ENCODE results near the gene ZNF438. TPM values are rescaled to one million over a fixed set of nuclear protein-coding genes. Genes with fewer than 3 reads are reported as not detected.
A peak's percentile ranks its signal among the peaks of the same experiment; 100 is the strongest.

Gene ZNF438
- total and polyA plus RNA-seq, 2 donors = 9.0 to 10.2 TPM

DNA sequence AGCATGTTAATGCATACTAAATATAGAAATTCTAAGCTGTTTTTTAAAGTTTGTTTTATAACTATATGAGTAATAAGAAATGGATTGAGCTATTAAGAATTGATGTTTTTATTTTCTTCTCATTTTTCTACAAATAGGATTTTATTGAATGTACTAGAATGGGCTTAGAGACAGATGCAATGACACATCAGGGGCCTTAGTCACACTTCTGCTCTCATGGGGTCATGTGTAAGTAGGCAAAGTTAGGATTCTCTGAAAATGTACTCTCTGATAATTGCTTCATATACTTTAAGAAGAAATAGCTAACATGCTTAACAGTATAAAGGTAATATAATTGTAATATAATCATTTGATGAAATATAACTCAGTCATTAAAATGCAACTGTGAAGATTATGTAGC is 154.6 kb downstream of the ZNF438 start:
- Histone ChIP-seq H3K36me3 (ENCODE audit: control insufficient read depth in 2 of 2, insufficient read depth in 2 of 2, low read length in 1 of 2) (peaks cover 0 to 5% of the 10 kb centered on the region in 2 donors), H3K27ac (ENCODE audit: low read depth in 1 of 2, low read length in 1 of 2) (no peak overlapping the region), H3K4me1 (ENCODE audit: control insufficient read depth in 2 of 2, insufficient read depth in 2 of 2, low read length in 2 of 2) (no peaks in the 10 kb centered on the region), H3K4me3 (ENCODE audit: low read length in 2 of 2) (no peak overlapping the region), H3K9me3 (ENCODE audit: control insufficient read depth in 2 of 2, insufficient read depth in 1 of 2, low read length in 1 of 2) (no peaks in the 10 kb centered on the region), H3K27me3 (ENCODE audit: control insufficient read depth in 2 of 2, insufficient read depth in 1 of 2, low read length in 1 of 2) (no peaks in the 10 kb centered on the region)
- DNase-seq (ENCODE audit: low read depth in 6 of 9, low spot score in 9 of 9) = no peak

DNA sequence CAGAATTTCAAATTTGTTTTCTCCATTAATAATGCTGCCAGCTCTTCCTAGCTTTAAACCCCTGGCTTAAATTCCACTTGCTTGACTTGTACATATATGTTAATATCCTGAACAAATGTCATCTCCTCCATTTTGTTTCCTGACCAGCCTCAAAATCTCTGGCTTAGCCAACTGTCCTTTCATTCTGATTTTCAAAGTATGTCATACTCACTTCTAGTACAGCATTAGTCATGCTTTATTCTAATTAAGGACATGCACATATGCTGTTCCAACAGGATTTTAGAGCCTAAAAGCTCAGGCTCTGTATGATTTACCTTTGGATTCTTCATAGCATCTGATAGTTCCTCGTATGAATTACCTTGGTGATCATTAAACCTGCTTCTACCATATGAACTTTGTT is 158.3 kb downstream of the ZNF438 start:
- no peak overlapping the region for H3K27ac ChIP-seq (ENCODE audit: low read depth in 1 of 2, low read length in 1 of 2)
- peaks cover 0 to 5% of the 10 kb centered on the region in 2 donors for H3K36me3 ChIP-seq (ENCODE audit: control insufficient read depth in 2 of 2, insufficient read depth in 2 of 2, low read length in 1 of 2)
- H3K9me3 ChIP-seq (ENCODE audit: control insufficient read depth in 2 of 2, insufficient read depth in 1 of 2, low read length in 1 of 2) = no peaks in the 10 kb centered on the region
- no peaks in the 10 kb centered on the region for H3K27me3 ChIP-seq (ENCODE audit: control insufficient read depth in 2 of 2, insufficient read depth in 1 of 2, low read length in 1 of 2)
- WGBS = 99% methylated on average over 1 of the region's 1 CpG
- H3K4me1 ChIP-seq (ENCODE audit: control insufficient read depth in 2 of 2, insufficient read depth in 2 of 2, low read length in 2 of 2) = no peaks in the 10 kb centered on the region
- DNase-seq (ENCODE audit: low read depth in 6 of 9, low spot score in 9 of 9) = no peak
- H3K4me3 ChIP-seq (ENCODE audit: low read length in 2 of 2) = no peak overlapping the region

DNA sequence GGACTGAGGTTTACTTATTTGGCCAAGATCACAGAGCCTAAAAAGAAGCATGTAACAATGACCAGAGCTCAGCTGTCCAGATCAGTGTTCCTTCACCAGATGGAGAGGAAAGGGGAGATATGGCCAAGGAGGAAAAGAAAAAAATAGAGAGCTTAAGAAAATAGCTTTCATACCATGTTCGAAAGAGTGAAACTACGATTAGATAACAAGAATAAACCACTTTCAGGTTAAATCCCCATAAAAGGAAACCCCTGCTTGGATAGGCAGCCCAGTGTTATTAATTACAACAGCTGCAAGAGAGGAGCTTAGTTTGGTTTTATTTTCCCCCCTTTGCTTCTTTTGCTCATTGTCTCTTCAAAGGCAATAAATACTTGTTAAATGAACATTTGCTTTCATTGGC is 160.8 kb downstream of the ZNF438 start:
- Histone ChIP-seq H3K36me3 (ENCODE audit: control insufficient read depth in 2 of 2, insufficient read depth in 2 of 2, low read length in 1 of 2) (peaks cover 0 to 5% of the 10 kb centered on the region in 2 donors), H3K9me3 (ENCODE audit: control insufficient read depth in 2 of 2, insufficient read depth in 1 of 2, low read length in 1 of 2) (no peaks in the 10 kb centered on the region), H3K27ac (ENCODE audit: low read depth in 1 of 2, low read length in 1 of 2) (no peak overlapping the region), H3K27me3 (ENCODE audit: control insufficient read depth in 2 of 2, insufficient read depth in 1 of 2, low read length in 1 of 2) (no peaks in the 10 kb centered on the region), H3K4me1 (ENCODE audit: control insufficient read depth in 2 of 2, insufficient read depth in 2 of 2, low read length in 2 of 2) (no peaks in the 10 kb centered on the region), H3K4me3 (ENCODE audit: low read length in 2 of 2) (no peak overlapping the region)
- WGBS = 96% methylated on average over 2 of the region's 2 CpGs
- DNase-seq (ENCODE audit: low read depth in 6 of 9, low spot score in 9 of 9) = no peak

DNA sequence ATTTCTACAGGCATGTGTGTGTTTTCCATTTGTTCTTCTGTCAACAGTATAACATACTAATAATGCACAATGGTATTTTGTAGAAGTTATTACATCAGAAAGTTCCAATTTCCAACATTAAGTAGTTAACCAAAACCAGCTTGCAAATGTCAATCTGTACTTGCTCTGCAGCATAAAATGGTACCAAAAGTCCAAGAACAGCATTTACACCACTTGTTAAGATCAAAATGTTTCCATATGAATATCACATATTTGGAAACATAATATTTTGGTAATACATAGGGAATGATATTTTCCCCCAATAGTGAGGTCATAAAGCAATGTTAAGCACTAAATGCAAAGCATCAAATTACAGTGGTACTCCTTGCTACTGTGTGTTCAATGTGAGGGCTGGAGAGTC is 162.1 kb downstream of the ZNF438 start:
- H3K27me3 ChIP-seq (ENCODE audit: control insufficient read depth in 2 of 2, insufficient read depth in 1 of 2, low read length in 1 of 2) = no peaks in the 10 kb centered on the region
- no peaks in the 10 kb centered on the region for H3K4me1 ChIP-seq (ENCODE audit: control insufficient read depth in 2 of 2, insufficient read depth in 2 of 2, low read length in 2 of 2)
- no peaks in the 10 kb centered on the region for H3K9me3 ChIP-seq (ENCODE audit: control insufficient read depth in 2 of 2, insufficient read depth in 1 of 2, low read length in 1 of 2)
- no peak overlapping the region for H3K27ac ChIP-seq (ENCODE audit: low read depth in 1 of 2, low read length in 1 of 2)
- DNase-seq (ENCODE audit: low read depth in 6 of 9, low spot score in 9 of 9) = no peak
- no peak overlapping the region for H3K4me3 ChIP-seq (ENCODE audit: low read length in 2 of 2)
- H3K36me3 ChIP-seq (ENCODE audit: control insufficient read depth in 2 of 2, insufficient read depth in 2 of 2, low read length in 1 of 2) = no peaks in the 10 kb centered on the region

DNA sequence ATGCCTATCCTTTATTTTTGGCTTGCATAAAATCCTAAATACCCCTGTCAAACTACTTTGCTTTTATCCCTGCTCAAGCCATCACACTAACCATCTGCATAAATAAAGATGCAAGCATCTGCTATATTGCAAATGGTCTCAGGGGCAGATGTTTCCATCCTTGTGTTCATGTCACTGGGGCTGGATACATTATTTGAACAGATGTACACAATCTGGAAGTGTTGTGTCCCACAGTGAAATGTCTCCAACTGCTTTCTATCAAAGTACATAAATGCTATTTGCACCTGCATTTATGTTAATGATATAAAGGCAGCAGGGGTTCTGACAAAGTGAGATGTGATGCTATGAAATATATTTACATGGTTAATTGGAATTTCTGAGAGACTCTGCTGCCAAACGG is 163.1 kb downstream of the ZNF438 start:
- no peaks in the 10 kb centered on the region for H3K9me3 ChIP-seq (ENCODE audit: control insufficient read depth in 2 of 2, insufficient read depth in 1 of 2, low read length in 1 of 2)
- DNase-seq (ENCODE audit: low read depth in 6 of 9, low spot score in 9 of 9) = no peak
- H3K27me3 ChIP-seq (ENCODE audit: control insufficient read depth in 2 of 2, insufficient read depth in 1 of 2, low read length in 1 of 2) = no peaks in the 10 kb centered on the region
- H3K4me1 ChIP-seq (ENCODE audit: control insufficient read depth in 2 of 2, insufficient read depth in 2 of 2, low read length in 2 of 2) = peaks cover 0 to 2% of the 10 kb centered on the region in 2 donors
- no peak overlapping the region for H3K4me3 ChIP-seq (ENCODE audit: low read length in 2 of 2)
- WGBS = 96% methylated on average over 1 of the region's 1 CpG
- no peaks in the 10 kb centered on the region for H3K36me3 ChIP-seq (ENCODE audit: control insufficient read depth in 2 of 2, insufficient read depth in 2 of 2, low read length in 1 of 2)
- H3K27ac ChIP-seq (ENCODE audit: low read depth in 1 of 2, low read length in 1 of 2) = no peak overlapping the region

DNA sequence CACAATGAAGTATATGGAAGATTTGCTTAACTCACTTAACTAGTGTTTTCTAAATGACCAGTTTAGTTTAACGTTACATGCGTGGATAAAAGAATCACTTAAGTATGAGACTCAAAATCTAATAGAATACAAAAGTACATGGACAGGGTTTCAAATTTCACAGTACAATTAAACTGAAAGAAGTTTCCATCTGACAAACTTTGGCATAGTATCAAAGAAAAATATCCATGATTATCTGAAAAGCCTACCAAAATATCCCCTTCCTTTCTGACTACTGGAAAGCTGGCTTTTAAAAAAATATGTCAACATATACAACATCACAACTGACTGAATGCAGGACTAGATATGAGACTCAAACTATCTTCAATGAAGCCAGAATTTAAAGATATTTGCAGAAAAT is 164.8 kb downstream of the ZNF438 start:
- Histone ChIP-seq H3K36me3 (ENCODE audit: control insufficient read depth in 2 of 2, insufficient read depth in 2 of 2, low read length in 1 of 2) (no peaks in the 10 kb centered on the region), H3K27me3 (ENCODE audit: control insufficient read depth in 2 of 2, insufficient read depth in 1 of 2, low read length in 1 of 2) (no peaks in the 10 kb centered on the region), H3K27ac (ENCODE audit: low read depth in 1 of 2, low read length in 1 of 2) (no peak overlapping the region), H3K4me3 (ENCODE audit: low read length in 2 of 2) (no peak overlapping the region), H3K4me1 (ENCODE audit: control insufficient read depth in 2 of 2, insufficient read depth in 2 of 2, low read length in 2 of 2) (peaks cover 3 to 11% of the 10 kb centered on the region in 2 donors), H3K9me3 (ENCODE audit: control insufficient read depth in 2 of 2, insufficient read depth in 1 of 2, low read length in 1 of 2) (no peaks in the 10 kb centered on the region)
- WGBS = 93% methylated on average over 2 of the region's 2 CpGs
- DNase-seq (ENCODE audit: low read depth in 6 of 9, low spot score in 9 of 9) = no peak

DNA sequence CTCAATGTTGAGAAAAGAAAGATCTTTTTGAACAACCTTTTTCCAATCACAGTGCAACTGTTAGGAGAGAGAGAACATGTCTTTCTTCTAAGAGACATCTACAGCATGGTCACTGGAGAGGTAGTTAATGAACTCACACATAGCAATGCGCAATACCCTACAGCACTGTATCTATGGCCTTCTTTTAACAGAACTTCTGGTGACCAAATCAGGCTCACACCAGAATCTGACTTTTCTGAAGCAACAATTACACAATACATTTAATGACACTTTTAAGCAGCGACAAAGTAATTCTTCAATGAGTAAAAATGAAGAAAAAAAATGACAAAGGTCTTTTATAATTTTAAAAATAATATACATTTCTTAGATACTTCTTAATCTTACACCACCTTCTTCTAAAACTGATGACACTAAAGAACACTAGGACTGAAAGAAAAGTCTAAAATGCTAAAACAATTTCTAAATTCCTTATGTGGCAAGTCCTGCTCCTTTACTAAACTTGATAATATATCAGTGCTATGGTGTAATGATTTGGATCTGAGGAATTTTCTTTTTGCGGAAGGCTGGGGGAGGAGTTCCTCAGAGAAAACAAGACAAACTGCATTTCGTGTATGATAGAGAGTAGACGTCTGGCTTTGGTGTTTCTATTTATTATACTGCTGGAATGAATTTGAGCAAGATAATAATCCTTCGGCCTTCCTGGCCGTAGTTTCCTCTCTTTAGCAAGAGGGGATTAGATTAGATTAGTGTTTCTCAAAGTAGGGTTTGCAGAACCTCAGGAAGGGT is 166.3 kb downstream of the ZNF438 start:
- no peak overlapping the region for H3K4me3 ChIP-seq (ENCODE audit: low read length in 2 of 2)
- no peak for DNase-seq (ENCODE audit: low read depth in 6 of 9, low spot score in 9 of 9)
- no peaks in the 10 kb centered on the region for H3K9me3 ChIP-seq (ENCODE audit: control insufficient read depth in 2 of 2, insufficient read depth in 1 of 2, low read length in 1 of 2)
- H3K36me3 ChIP-seq (ENCODE audit: control insufficient read depth in 2 of 2, insufficient read depth in 2 of 2, low read length in 1 of 2) = no peaks in the 10 kb centered on the region
- H3K27ac ChIP-seq (ENCODE audit: low read depth in 1 of 2, low read length in 1 of 2) = no peak overlapping the region
- no peaks in the 10 kb centered on the region for H3K27me3 ChIP-seq (ENCODE audit: control insufficient read depth in 2 of 2, insufficient read depth in 1 of 2, low read length in 1 of 2)
- peaks cover 3 to 16% of the 10 kb centered on the region in 2 donors for H3K4me1 ChIP-seq (ENCODE audit: control insufficient read depth in 2 of 2, insufficient read depth in 2 of 2, low read length in 2 of 2)
- WGBS = 84% methylated on average over 7 of the region's 7 CpGs

DNA sequence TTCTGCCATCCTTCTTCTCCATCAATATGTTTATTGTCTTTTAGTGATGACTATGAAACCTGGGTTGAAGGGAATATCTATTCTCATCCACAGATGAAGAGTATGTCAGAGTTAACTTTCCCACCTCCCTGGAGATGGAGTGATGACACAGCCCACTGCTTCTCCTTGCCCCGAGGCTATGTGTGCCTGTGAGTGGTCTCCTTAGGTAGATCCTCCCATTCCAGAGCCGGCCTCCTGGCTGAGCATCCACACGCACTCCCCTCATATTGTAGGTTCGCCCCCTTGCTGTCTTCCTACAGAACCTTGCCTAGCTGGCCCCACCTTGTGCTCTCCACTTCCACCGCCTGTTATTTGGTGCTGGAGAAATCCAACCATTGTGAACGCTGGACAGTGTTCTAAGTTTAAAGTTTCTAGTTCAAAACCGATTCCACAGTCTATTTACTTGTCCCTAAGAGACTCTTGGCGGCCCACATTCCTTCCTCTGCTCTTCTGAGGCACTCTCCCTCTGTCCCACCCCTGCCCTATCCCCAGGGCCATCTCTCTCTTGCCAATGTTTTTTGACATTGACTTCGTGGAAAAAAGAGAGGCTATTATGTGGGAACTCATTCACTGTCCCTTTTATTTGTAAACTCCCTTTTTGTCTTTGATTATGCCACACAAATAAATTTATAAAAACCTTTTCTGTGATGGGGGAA is 168.0 kb downstream of the ZNF438 start:
- Histone ChIP-seq H3K4me1 (ENCODE audit: control insufficient read depth in 2 of 2, insufficient read depth in 2 of 2, low read length in 2 of 2) (peaks cover 3 to 16% of the 10 kb centered on the region in 2 donors), H3K27ac (ENCODE audit: low read depth in 1 of 2, low read length in 1 of 2) (no peak overlapping the region), H3K4me3 (ENCODE audit: low read length in 2 of 2) (no peak overlapping the region), H3K27me3 (ENCODE audit: control insufficient read depth in 2 of 2, insufficient read depth in 1 of 2, low read length in 1 of 2) (no peaks in the 10 kb centered on the region), H3K9me3 (ENCODE audit: control insufficient read depth in 2 of 2, insufficient read depth in 1 of 2, low read length in 1 of 2) (no peaks in the 10 kb centered on the region), H3K36me3 (ENCODE audit: control insufficient read depth in 2 of 2, insufficient read depth in 2 of 2, low read length in 1 of 2) (no peaks in the 10 kb centered on the region)
- 97% methylated on average over 9 of the region's 9 CpGs for WGBS
- no peak for DNase-seq (ENCODE audit: low read depth in 6 of 9, low spot score in 9 of 9)

DNA sequence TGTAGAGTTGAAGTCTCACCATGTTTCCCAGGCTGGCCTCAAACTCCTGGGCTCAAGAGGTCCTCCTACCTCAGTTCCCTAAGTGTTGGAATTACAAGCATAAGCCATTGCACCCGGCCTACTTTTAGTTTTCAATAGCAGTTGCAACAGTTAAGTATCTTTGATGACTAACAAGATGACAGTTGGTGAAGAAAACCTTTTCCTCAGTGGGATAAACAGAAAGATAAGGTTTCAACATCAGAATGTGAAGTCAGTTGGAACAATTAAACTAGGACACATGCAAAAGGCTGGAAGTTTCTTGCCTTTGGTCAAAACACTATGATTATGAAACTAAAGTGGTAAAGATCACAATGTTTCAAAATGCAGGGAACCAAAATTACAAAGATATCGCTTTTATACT is 169.2 kb downstream of the ZNF438 start:
- H3K27me3 ChIP-seq (ENCODE audit: control insufficient read depth in 2 of 2, insufficient read depth in 1 of 2, low read length in 1 of 2) = no peaks in the 10 kb centered on the region
- no peaks in the 10 kb centered on the region for H3K36me3 ChIP-seq (ENCODE audit: control insufficient read depth in 2 of 2, insufficient read depth in 2 of 2, low read length in 1 of 2)
- no peak overlapping the region for H3K4me3 ChIP-seq (ENCODE audit: low read length in 2 of 2)
- 91% methylated on average over 2 of the region's 2 CpGs for WGBS
- H3K4me1 ChIP-seq (ENCODE audit: control insufficient read depth in 2 of 2, insufficient read depth in 2 of 2, low read length in 2 of 2) = peaks cover 3 to 16% of the 10 kb centered on the region in 2 donors
- no peaks in the 10 kb centered on the region for H3K9me3 ChIP-seq (ENCODE audit: control insufficient read depth in 2 of 2, insufficient read depth in 1 of 2, low read length in 1 of 2)
- H3K27ac ChIP-seq (ENCODE audit: low read depth in 1 of 2, low read length in 1 of 2) = peak overlapping the region in 1 of 2 donors; percentile 2
- peak in 1 of 9 donors; percentile 31 for DNase-seq (ENCODE audit: low read depth in 6 of 9, low spot score in 9 of 9)
